Neural cell (in vitro differentiated cells): Measurements from ENCODE around the gene ITGAV.

Experiments
- CTCF ChIP-seq: fragments of 450-650 bp; IDR thresholded peaks from 2 replicates; pipeline ENCODE4 v1.5.1; 2014; ENCODE audit warnings: antibody characterized with exemption, mild to moderate bottlenecking, moderate library complexity; ENCODE audit not compliant: poor library complexity, severe bottlenecking
- EP300 ChIP-seq: fragments of 450-650 bp; conservative IDR thresholded peaks from 2 replicates; pipeline ENCODE4 v1.6.1; 2014; ENCODE audit warnings: antibody characterized with exemption, mild to moderate bottlenecking, moderate library complexity; ENCODE audit not compliant: poor library complexity, severe bottlenecking
- EZH2 ChIP-seq: fragments of 200-600, 300-800 bp; shearing (Covaris generic), sonication (generic); IDR thresholded peaks from 2 replicates; pipeline ENCODE4 v1.6.1; 2014; ENCODE audit warnings: antibody characterized with exemption, low read length, borderline replicate concordance, mild to moderate bottlenecking; ENCODE audit not compliant: insufficient read depth, poor library complexity, severe bottlenecking
- MXI1 ChIP-seq: fragments of 450-650 bp; conservative IDR thresholded peaks from 2 replicates; pipeline ENCODE4 v1.6.1; 2014; ENCODE audit warnings: antibody characterized with exemption, mild to moderate bottlenecking; ENCODE audit not compliant: poor library complexity, severe bottlenecking
- POLR2AphosphoS5 ChIP-seq: IDR thresholded peaks from 2 replicates; pipeline ENCODE4 v1.6.1; 2012
- RAD21 ChIP-seq: fragments of 450-650 bp; conservative IDR thresholded peaks from 2 replicates; pipeline ENCODE4 v1.6.1; 2014; ENCODE audit warnings: antibody characterized with exemption, mild to moderate bottlenecking, moderate library complexity
- REST ChIP-seq: IDR thresholded peaks from 2 replicates; pipeline ENCODE4 v1.6.1; 2012; ENCODE audit warnings: borderline replicate concordance
- TAF1 ChIP-seq: IDR thresholded peaks from 2 replicates; pipeline ENCODE4 v1.6.1; 2012; ENCODE audit warnings: low read depth

GRCh38 chr2:186713691-186714090, 123.8 kb downstream of the ITGAV start:
- no peak for TF ChIP-seq RAD21
- TF ChIP-seq EZH2, result no peak
- no peak for TF ChIP-seq CTCF
- TF ChIP-seq REST, result no peak
- TF ChIP-seq TAF1, result no peak
- TF ChIP-seq POLR2AphosphoS5, result no peak
- no peak for TF ChIP-seq MXI1
- TF ChIP-seq EP300, result no peak
